Small intestine (tissue), 7 donors: ENCODE measurements around the gene UNC5C. TPM values are rescaled to one million over a fixed set of nuclear protein-coding genes. Genes with fewer than 3 reads are reported as not detected.

Experiments
- DNase-seq, 2 donors: peaks; one replicate each; pipeline versions ENCODE4 v3.0.0 to v3.0.0-alpha.2; 2013
- FAIRE-seq: peaks from 2 replicates; lab custom pipeline; 2012; peaks lifted over from hg19 to GRCh38; lab: Jason Lieb, UNC
- H3K27ac ChIP-seq, 3 donors: one replicate each; pipeline ENCODE4 v1.5.1; 2013; ENCODE audit warnings: low read length in 2 of 3, mild to moderate bottlenecking in 2 of 3, control low read depth in 1 of 3, inconsistent platforms in 1 of 3, low read depth in 1 of 3, moderate library complexity in 1 of 3
- H3K27me3 ChIP-seq, 3 donors: one replicate each; pipeline ENCODE4 v1.6.1; 2013; ENCODE audit warnings: low read length in 3 of 3, inconsistent platforms in 1 of 3; ENCODE audit not compliant: control insufficient read depth in 3 of 3, insufficient read depth in 3 of 3
- H3K36me3 ChIP-seq, 3 donors: one replicate each; pipeline ENCODE4 v1.6.1; 2013; ENCODE audit warnings: low read length in 3 of 3, inconsistent platforms in 1 of 3, low read depth in 1 of 3, mild to moderate bottlenecking in 1 of 3, moderate library complexity in 1 of 3; ENCODE audit not compliant: control insufficient read depth in 3 of 3, insufficient read depth in 2 of 3
- H3K4me1 ChIP-seq, 3 donors: one replicate each; pipeline ENCODE4 v1.6.1; 2013; ENCODE audit warnings: low read length in 2 of 3, inconsistent platforms in 1 of 3, low read depth in 1 of 3, mild to moderate bottlenecking in 1 of 3, moderate library complexity in 1 of 3; ENCODE audit not compliant: control insufficient read depth in 3 of 3, insufficient read depth in 2 of 3
- H3K4me3 ChIP-seq, 3 donors: one replicate each; pipeline ENCODE4 v1.5.1; 2013; ENCODE audit warnings: low read length in 3 of 3, control low read depth in 1 of 3, inconsistent platforms in 1 of 3, low read depth in 1 of 3, mild to moderate bottlenecking in 1 of 3, moderate library complexity in 1 of 3
- H3K9me3 ChIP-seq, 2 donors: one replicate each; pipeline ENCODE4 v1.6.1; 2013; ENCODE audit warnings: low read depth in 1 of 2, low read length in 1 of 2; ENCODE audit not compliant: control insufficient read depth in 2 of 2, insufficient read depth in 1 of 2
- WGBS, 3 donors: extraction: QIAGEN DNeasy Blood & Tissue Kit; methylation state at CpG; one replicate each; pipeline ENCODE4 v1.1.7; 2013; 5-methylcytosine and 5-hydroxymethylcytosine counted together
- polyA plus RNA-seq, 4 donors: library from polyadenylated mRNA; stranded (reverse) in 3 of 4; unstranded in 1 of 4; fragments of 200-250 nt in 3 of 4; fragments of 120-200 nt in 1 of 4; gene quantifications; one replicate each; pipeline versions ENCODE4 v1.2.1 to v1.2.3, GENCODE V29; 2013
- donor health status: healthy with polysubstance abuse.
- donor health status: control.
- donor health status: control.
- donor health status: Bipolar disorder and iron deficiency.
- donor health status: healthy.

UNC5C gene
- polyA plus RNA-seq, 4 donors: under 0.01 to 2.9 (median 1.1) TPM; not detected in 1

DNA sequence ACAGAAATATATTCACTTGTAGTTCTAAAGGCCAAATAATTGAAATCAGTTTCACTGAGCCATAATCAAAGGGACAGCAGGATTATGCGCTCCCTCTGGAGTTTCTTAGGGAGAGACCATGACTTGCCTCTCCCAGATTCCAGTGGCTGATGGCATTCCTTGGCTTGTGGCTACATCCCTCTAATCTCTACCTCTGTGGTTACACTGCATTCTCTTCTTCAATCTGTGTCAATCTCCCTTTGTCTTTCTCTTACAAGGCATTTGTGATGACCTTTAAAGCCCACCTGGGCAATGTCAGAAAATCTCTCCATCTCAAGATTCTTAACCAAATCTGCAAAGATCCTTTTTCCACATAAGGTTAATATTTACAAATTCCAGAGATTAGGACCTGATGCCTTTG lies 260.2 kb downstream of the UNC5C start:
- DNase-seq: no peak
- Histone ChIP-seq H3K27ac (no peak overlapping the region), H3K4me3 (no peak overlapping the region), H3K9me3 (no peaks in the 10 kb centered on the region), H3K27me3 (no peaks in the 10 kb centered on the region), H3K4me1 (no peaks in the 10 kb centered on the region), H3K36me3 (no peaks in the 10 kb centered on the region)
- 89 to 96% (median 96%) methylated on average over 1 of the region's 1 CpG for WGBS, 3 donors
- no peak for FAIRE-seq

DNA sequence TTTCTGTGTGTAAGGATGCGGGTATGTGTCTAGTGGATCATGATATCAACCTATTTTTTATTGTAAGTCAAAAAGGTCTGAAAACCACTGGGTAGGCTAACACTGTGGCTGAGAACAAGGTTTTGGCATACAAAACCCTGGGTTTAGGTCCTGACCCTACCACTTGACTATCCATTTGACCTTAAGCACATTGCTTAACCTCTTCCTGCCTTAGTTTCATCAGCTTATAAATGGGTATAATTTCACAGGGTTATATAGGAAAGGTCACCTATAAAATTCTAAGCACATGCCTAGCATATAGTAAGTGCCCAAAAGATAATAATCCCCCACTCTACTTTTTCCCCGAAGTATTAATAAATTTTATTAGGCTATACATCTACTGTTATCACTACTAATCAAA lies 263.0 kb downstream of the UNC5C start:
- 72 to 84% (median 82%) methylated on average over 2 of the region's 2 CpGs for WGBS, 3 donors
- no peak for FAIRE-seq
- H3K9me3 ChIP-seq: no peaks in the 10 kb centered on the region
- no peaks in the 10 kb centered on the region for H3K36me3 ChIP-seq
- no peak overlapping the region for H3K4me3 ChIP-seq
- no peak overlapping the region for H3K27ac ChIP-seq
- no peaks in the 10 kb centered on the region for H3K27me3 ChIP-seq
- H3K4me1 ChIP-seq: no peaks in the 10 kb centered on the region
- DNase-seq: no peak

GRCh38 chr4:95284655-95285054 lies 264.1 kb downstream of the UNC5C start:
- H3K4me3 ChIP-seq: no peak overlapping the region
- H3K9me3 ChIP-seq: no peaks in the 10 kb centered on the region
- no peaks in the 10 kb centered on the region for H3K4me1 ChIP-seq
- DNase-seq (no peak), FAIRE-seq (no peak)
- H3K27me3 ChIP-seq: no peaks in the 10 kb centered on the region
- 90 to 93% (median 92%) methylated on average over 1 of the region's 1 CpG for WGBS, 3 donors
- H3K27ac ChIP-seq: no peak overlapping the region
- H3K36me3 ChIP-seq: no peaks in the 10 kb centered on the region

DNA sequence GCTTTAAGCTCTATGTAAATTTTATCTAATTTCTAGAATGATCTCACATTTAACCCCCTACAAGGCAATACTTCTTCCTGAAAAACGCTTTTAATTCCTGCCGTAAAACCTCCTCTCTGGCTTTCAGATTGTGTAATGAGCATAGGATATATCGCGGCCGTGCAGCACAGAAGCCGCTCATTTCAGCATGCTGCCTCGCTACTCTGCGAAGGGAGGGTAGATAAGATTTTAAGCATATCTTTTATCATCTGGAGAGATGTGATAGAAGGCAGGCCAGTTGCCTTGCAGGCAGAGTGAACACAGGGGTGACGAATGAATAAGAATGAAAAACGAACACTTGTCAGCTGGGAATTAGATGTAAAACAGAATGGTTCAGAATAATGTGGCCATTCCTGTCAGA lies 265.5 kb downstream of the UNC5C start:
- Histone ChIP-seq H3K4me1 (no peaks in the 10 kb centered on the region), H3K36me3 (no peaks in the 10 kb centered on the region), H3K27me3 (no peaks in the 10 kb centered on the region), H3K9me3 (no peaks in the 10 kb centered on the region), H3K27ac (no peak overlapping the region), H3K4me3 (no peak overlapping the region)
- no peak for DNase-seq
- FAIRE-seq: no peak
- WGBS, 3 donors: 74 to 89% (median 83%) methylated on average over 10 of the region's 10 CpGs

GRCh38 chr4:95272797-95273196 lies 276.0 kb downstream of the UNC5C start:
- no peaks in the 10 kb centered on the region for H3K27me3 ChIP-seq
- no peak for DNase-seq
- H3K27ac ChIP-seq: no peak overlapping the region
- H3K4me1 ChIP-seq: no peaks in the 10 kb centered on the region
- H3K9me3 ChIP-seq: no peaks in the 10 kb centered on the region
- WGBS, 3 donors: 35 to 66% (median 40%) methylated on average over 3 of the region's 3 CpGs
- FAIRE-seq: no peak
- no peak overlapping the region for H3K4me3 ChIP-seq
- H3K36me3 ChIP-seq: no peaks in the 10 kb centered on the region

GRCh38 chr4:95272036-95272435 lies 276.7 kb downstream of the UNC5C start:
- no peak for FAIRE-seq
- Histone ChIP-seq H3K4me3 (no peak overlapping the region), H3K4me1 (no peaks in the 10 kb centered on the region), H3K27ac (no peak overlapping the region), H3K36me3 (no peaks in the 10 kb centered on the region), H3K27me3 (no peaks in the 10 kb centered on the region), H3K9me3 (no peaks in the 10 kb centered on the region)
- WGBS, 3 donors: 74 to 78% (median 77%) methylated on average over 3 of the region's 3 CpGs
- DNase-seq: no peak

DNA sequence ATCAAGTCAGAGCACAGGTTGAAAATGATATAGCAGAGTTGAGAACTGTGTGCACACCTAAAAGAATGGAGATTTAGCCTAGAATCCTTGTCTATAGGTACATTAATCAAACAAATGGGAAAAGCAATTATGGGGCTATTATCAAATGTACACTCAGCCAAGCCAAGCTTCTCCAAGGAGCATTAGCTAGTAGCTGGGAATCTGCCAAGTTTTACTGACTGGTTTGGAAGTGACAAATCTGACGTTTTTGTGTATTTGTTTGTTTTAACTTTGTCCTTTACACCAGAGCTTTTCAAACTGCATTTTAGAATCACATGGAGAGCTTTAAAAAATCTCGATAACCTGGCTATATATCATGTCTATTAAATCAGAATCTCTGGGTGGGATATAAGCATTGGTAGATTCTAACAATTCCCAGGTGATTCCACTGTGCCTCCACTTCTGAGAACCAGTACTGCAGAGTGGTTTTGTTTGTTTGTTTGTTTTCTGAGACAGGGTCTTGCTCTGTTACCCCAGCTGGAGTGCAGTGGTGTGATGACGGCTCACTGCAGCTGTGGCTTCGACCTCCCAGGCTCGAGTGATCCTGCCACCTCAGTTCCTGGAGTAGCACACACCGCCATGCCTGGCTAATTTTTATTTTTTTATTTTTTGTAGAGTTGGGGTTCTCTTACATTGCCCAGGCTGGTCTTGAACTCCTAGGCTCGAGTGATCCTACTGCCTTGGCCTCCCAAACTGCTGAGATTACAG lies 279.8 kb downstream of the UNC5C start:
- WGBS, 3 donors: 62 to 75% (median 74%) methylated on average over 7 of the region's 7 CpGs
- no peak for FAIRE-seq
- Histone ChIP-seq H3K27ac (no peak overlapping the region), H3K4me3 (no peak overlapping the region), H3K36me3 (no peaks in the 10 kb centered on the region), H3K4me1 (no peaks in the 10 kb centered on the region), H3K27me3 (no peaks in the 10 kb centered on the region), H3K9me3 (no peaks in the 10 kb centered on the region)
- DNase-seq: no peak

GRCh38 chr4:95267081-95267480 lies 281.7 kb downstream of the UNC5C start:
- DNase-seq (no peak), FAIRE-seq (no peak)
- no peaks in the 10 kb centered on the region for H3K9me3 ChIP-seq
- no peaks in the 10 kb centered on the region for H3K36me3 ChIP-seq
- H3K4me3 ChIP-seq: no peak overlapping the region
- no peaks in the 10 kb centered on the region for H3K4me1 ChIP-seq
- no peak overlapping the region for H3K27ac ChIP-seq
- no peaks in the 10 kb centered on the region for H3K27me3 ChIP-seq
